ENCODE measurements around the gene ARHGEF25. TPM values are rescaled to one million over a fixed set of nuclear protein-coding genes. Genes with fewer than 3 reads are reported as not detected.

ARHGEF25 gene
- total RNA-seq, 3 donors from 2014 or later (not counting 1 experiment from before 2014, with no cell fraction given), result 3.1 to 6.5 (median 5.1) TPM

DNA sequence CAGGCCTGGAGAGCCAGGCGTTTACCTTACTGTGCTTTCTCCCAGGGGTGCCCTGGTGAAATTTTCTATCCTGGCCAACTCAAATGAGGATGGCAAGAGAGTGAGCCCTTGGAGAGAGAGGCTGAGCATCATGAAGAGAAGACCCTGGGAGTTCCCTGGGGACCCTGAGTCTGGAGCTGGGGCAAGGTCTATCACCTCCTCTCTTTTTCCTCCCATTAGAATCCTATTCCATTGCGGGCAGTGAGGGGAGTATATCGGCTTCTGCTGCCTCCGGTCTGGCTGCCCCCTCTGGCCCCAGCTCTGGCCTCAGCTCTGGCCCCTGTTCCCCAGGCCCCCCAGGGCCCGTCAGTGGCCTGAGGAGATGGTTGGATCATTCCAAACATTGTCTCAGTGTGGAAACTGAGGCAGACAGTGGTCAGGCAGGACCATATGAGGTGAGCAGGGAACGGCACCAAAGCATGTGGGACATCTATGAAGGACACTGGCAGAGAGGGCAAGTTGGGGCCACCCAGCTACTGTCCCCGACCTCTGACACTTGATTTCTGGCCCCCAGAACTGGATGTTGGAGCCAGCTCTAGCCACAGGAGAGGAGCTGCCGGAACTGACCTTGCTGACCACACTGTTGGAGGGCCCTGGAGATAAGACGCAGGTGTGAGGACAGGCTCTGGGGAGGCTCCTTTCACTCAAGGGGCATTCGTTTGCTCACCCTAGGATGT is 1.6 kb downstream of the ARHGEF25 start:
- peaks cover 5% of the 10 kb centered on the region for H3K27me3 ChIP-seq (ENCODE audit: control insufficient read depth, insufficient read depth, low read length)
- intact Hi-C loops (cut with micrococcal nuclease), result no loop called here

GRCh38 chr12:57613427-57614109 is 2.3 kb downstream of the ARHGEF25 start:
- Mint-ChIP-seq H3K27ac (no peak overlapping the region), H3K4me1 (peaks cover 6 to 12% of the 10 kb centered on the region in 2 donors), H3K36me3 (no peaks in the 10 kb centered on the region), H3K4me3 (no peak overlapping the region), H3K9me3 (no peaks in the 10 kb centered on the region), H3K27me3 (ENCODE audit: low read depth in 2 of 2) (peaks cover under 1 to 10% of the 10 kb centered on the region in 2 donors)
- Histone ChIP-seq H3K36me3 (ENCODE audit: control insufficient read depth, insufficient read depth, low read length) (peaks cover 4% of the 10 kb centered on the region), H3K27ac (ENCODE audit: low read length) (no peak overlapping the region), H3K4me1 (ENCODE audit: control insufficient read depth, insufficient read depth, low read length) (peaks cover 34% of the 10 kb centered on the region), H3K4me3 (ENCODE audit: low read length) (no peak overlapping the region), H3K9me3 (ENCODE audit: control insufficient read depth, insufficient read depth, low read length) (no peaks in the 10 kb centered on the region), H3K27me3 (ENCODE audit: control insufficient read depth, insufficient read depth, low read length) (peaks cover 5% of the 10 kb centered on the region)
- DNase-seq (no peak), ATAC-seq (no peak)
- 88% methylated on average over 8 of the region's 10 CpGs for WGBS (ENCODE audit: insufficient coverage)
- intact Hi-C loops (cut with micrococcal nuclease), result no loop called here
- TF ChIP-seq CTCF (IDR thresholded peaks at IDR 0.05), result no peak

More for the DNA sequence above, 1.6 kb downstream of the ARHGEF25 start:
- no peaks in the 10 kb centered on the region for H3K9me3 Mint-ChIP-seq
- H3K4me3 Mint-ChIP-seq, result peak overlapping the region; percentile 67
- no peak overlapping the region for H3K27ac Mint-ChIP-seq
- TF ChIP-seq CTCF (IDR thresholded peaks at IDR 0.05), result no peak
- DNase-seq (no peak), ATAC-seq (no peak)
- H3K4me3 ChIP-seq (ENCODE audit: low read length), result no peak overlapping the region
- H3K27me3 Mint-ChIP-seq (ENCODE audit: low read depth in 2 of 2), result peaks cover 0 to 5% of the 10 kb centered on the region in 2 donors
- no peaks in the 10 kb centered on the region for H3K36me3 Mint-ChIP-seq
- WGBS (ENCODE audit: insufficient coverage), result 93% methylated on average over 10 of the region's 10 CpGs
- peaks cover 4% of the 10 kb centered on the region for H3K36me3 ChIP-seq (ENCODE audit: control insufficient read depth, insufficient read depth, low read length)
- peaks cover 6 to 12% of the 10 kb centered on the region in 2 donors for H3K4me1 Mint-ChIP-seq
- no peak overlapping the region for H3K27ac ChIP-seq (ENCODE audit: low read length)
- no peaks in the 10 kb centered on the region for H3K9me3 ChIP-seq (ENCODE audit: control insufficient read depth, insufficient read depth, low read length)
- peaks cover 34% of the 10 kb centered on the region for H3K4me1 ChIP-seq (ENCODE audit: control insufficient read depth, insufficient read depth, low read length)

GRCh38 chr12:57614178-57614947 is 3.1 kb downstream of the ARHGEF25 start:
- Histone ChIP-seq H3K9me3 (ENCODE audit: control insufficient read depth, insufficient read depth, low read length) (no peaks in the 10 kb centered on the region), H3K4me3 (ENCODE audit: low read length) (no peak overlapping the region), H3K27me3 (ENCODE audit: control insufficient read depth, insufficient read depth, low read length) (peaks cover 11% of the 10 kb centered on the region), H3K4me1 (ENCODE audit: control insufficient read depth, insufficient read depth, low read length) (peaks cover 36% of the 10 kb centered on the region), H3K27ac (ENCODE audit: low read length) (no peak overlapping the region), H3K36me3 (ENCODE audit: control insufficient read depth, insufficient read depth, low read length) (no peaks in the 10 kb centered on the region)
- Mint-ChIP-seq H3K9me3 (no peaks in the 10 kb centered on the region), H3K27ac (no peak overlapping the region), H3K36me3 (no peaks in the 10 kb centered on the region), H3K27me3 (ENCODE audit: low read depth in 2 of 2) (peaks cover 8 to 17% of the 10 kb centered on the region in 2 donors), H3K4me1 (peaks cover 12 to 18% of the 10 kb centered on the region in 2 donors), H3K4me3 (no peak overlapping the region)
- DNase-seq (peak in 1 of 2 donors; percentile 26), ATAC-seq (peak in 1 of 3 donors; percentile 15)
- intact Hi-C loops (cut with micrococcal nuclease), result no loop called here
- no peak for TF ChIP-seq CTCF (IDR thresholded peaks at IDR 0.05)
- 32% methylated on average over 10 of the region's 14 CpGs for WGBS (ENCODE audit: insufficient coverage)

All from natural killer cell (primary cell).